HL-60 (cell line): ENCODE results near the gene PPP1R9A.

Experiments
- CTCF ChIP-seq: IDR thresholded peaks from one replicate; pipeline ENCODE4 v1.5.1; 2011; ENCODE audit warnings: low read length, control low read depth, inconsistent platforms; ENCODE audit not compliant: insufficient read depth
- POLR2AphosphoS5 ChIP-seq: IDR thresholded peaks from 2 replicates; pipeline ENCODE4 v1.6.1; 2012; ENCODE audit warnings: low read depth

- TF ChIP-seq CTCF (no peak), POLR2AphosphoS5 (no peak)
Observed at GRCh38 chr7:94907811-94908322, 473 bp downstream of the PPP1R9A start.
